Stimulated activated CD8-positive, alpha-beta memory T cell treated with anti-CD3 and anti-CD28 coated beads, Interleukin-4, amount 100 ng/mL, for 24 hours (primary cell): ENCODE results near the gene SDF2L1.
"Not testable (repeated sequence)": the region's sequence is repeated elsewhere in the genome, so short reads cannot be mapped to it uniquely, and the experiment has no call there.

Experiments used
- DNase-seq: peaks from one replicate; pipeline ENCODE4 v3.0.0-alpha.2; 2020; ENCODE audit warnings: low read depth

SDF2L1 gene

DNA sequence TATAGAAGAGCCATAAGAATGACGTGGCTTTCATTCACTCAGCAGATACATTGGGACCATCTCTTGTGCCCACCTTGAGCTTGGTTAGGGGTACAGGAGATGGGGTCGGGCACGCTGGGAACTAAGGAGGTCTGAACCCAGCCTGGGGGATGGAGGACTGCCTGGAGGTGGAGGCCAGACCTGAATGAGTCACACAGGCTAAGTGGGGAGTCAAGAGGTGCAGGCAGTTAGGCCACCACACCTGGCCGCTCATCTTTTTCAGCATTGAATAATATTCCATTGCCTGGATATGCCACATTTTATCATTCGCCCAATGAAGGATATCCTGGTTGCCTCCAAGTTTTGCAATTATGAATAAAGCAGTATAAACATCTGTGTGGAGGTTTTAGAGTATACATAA, 19.9 kb downstream of the SDF2L1 start:
- DNase-seq: no peak

- DNase-seq: no peak
Measured at GRCh38 chr22:21663738-21664137, 21.6 kb downstream of the SDF2L1 start.

DNA sequence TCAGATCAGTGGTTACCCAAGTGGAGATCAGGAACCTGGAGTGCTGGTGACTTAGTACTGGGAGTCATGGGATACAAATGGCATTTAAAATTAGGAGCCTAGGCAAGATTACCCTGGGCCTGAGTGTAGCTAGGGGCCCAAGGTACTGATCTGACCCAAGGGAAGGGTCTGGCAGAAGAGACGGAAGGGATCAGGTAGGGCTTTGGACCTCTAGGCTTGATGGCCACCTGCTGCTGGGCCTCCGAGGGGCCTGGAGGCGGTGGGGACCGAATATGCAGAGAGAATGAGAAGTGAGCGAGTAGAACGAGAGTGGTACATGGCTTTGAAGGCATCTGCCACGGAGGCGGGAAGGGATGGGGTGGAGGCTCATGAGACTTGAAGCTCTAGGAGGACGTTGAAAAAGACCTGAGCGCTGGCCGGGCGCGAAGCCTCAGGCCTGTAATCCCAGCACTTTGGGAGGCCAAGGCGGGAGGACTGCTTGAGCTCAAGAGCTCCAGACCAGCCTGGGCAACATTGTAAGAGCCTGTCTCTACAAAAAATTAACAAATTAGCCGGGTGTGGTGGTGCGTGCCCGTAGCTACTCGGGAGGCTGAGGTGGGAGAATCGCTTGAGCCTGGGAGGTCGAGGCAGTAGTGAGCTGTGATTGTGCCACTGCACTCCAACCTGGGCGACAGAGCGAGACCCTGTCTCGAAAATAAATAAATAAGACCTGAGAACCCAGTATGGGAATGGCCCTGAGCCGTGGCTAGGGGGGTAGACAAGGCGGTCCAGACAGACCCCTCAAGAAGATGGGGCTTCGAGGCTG, 23.1 kb downstream of the SDF2L1 start:
- no peak for DNase-seq

DNA sequence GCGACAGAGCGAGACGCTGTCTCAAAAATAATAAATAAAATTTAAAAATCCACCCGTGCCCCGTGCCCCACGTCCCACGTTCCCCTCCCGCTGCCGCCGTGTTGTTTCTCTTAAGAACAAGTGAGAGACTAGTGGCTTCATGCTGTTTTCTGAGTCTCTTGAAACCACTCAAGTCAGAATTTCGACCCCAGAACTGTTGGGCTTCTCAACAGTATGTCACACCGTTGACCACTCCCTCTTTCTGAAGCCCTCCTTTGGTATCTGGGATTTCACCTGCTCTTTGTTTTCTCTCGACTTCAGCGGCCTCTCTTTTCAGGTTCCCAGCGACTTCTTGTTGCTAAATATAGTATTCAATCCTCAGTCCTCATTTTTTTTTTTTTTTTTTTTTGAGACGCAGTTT, 24.7 kb downstream of the SDF2L1 start:
- DNase-seq: no peak

GRCh38 chr22:21669026-21669425, 26.9 kb downstream of the SDF2L1 start:
- DNase-seq: no peak

GRCh38 chr22:21672107-21672629, 30.1 kb downstream of the SDF2L1 start:
- DNase-seq: no peak

GRCh38 chr22:21673534-21674321, 31.6 kb downstream of the SDF2L1 start:
- no peak for DNase-seq

DNA sequence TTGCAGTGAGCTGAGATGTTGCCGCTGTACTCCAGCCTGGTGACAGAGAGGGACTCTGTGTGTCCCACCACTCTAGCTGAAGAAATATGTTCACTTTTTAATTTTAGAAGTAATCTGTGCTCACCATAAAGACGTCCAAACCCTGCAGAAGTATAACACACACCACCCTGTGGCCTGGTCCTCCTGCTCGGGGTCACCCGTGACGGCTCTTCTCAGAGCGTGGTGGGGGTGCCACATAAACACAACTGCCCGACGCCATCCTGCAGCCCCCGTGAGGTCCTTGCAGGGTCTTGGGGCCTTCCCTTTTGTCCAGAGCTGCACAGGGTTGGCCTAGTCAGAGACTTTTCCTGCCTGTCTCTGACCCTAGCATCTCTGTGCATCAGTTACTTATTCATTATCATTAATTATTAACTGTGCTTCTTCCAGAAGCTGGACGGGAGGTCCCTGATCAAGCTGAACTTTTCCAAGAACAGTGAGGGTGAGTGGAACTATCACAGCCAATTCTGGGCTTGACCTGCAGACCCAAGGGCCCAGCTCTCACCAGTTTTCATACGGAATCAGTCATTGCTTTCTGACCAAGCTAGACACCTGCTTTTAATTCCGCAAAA, 32.6 kb downstream of the SDF2L1 start:
- no peak for DNase-seq

- no peak for DNase-seq
Measured at GRCh38 chr22:21677606-21678443, 35.7 kb downstream of the SDF2L1 start.

- not testable (repeated sequence) for DNase-seq
Measured at GRCh38 chr22:21678842-21679241, 36.7 kb downstream of the SDF2L1 start.

GRCh38 chr22:21679383-21679782, 37.3 kb downstream of the SDF2L1 start:
- no peak for DNase-seq

GRCh38 chr22:21680830-21681565, 38.9 kb downstream of the SDF2L1 start:
- no peak for DNase-seq

GRCh38 chr22:21681566-21682370, 39.7 kb downstream of the SDF2L1 start:
- DNase-seq: no peak

GRCh38 chr22:21682385-21683175, 40.5 kb downstream of the SDF2L1 start:
- no peak for DNase-seq

- no peak for DNase-seq
Measured at GRCh38 chr22:21683401-21683811, 41.3 kb downstream of the SDF2L1 start.

DNA sequence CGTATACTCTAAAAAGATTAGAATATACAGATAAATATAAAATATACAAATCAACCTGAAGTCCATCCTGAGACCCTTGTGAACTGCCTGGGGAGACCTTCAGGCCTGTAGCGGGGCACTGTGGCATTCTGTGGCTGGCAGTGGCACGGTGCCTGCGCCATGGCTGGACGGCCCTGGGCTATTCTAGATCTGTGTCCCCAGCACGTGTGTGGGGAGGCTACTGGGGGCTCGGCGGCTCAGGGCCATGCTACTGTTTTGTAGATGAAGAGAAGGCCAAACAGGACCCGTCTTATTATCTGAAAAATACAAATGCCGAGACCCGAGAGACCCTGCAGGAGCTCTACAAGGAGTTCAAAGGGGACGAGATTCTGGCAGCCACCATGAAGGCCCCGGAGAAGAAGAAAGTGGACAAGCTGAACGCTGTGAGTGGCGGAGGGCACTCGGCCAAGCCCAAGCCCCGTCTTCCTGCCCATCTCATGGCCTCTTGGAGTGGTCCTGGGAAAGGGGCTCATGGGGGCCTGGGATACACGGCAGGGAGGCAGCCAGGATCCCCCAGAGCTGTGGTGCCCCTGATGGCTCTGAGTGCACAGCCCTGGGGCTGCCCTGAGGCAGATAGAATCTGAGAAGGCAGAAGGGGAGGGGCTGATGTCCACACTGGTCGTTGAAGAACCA, 42.5 kb downstream of the SDF2L1 start:
- no peak for DNase-seq

DNA sequence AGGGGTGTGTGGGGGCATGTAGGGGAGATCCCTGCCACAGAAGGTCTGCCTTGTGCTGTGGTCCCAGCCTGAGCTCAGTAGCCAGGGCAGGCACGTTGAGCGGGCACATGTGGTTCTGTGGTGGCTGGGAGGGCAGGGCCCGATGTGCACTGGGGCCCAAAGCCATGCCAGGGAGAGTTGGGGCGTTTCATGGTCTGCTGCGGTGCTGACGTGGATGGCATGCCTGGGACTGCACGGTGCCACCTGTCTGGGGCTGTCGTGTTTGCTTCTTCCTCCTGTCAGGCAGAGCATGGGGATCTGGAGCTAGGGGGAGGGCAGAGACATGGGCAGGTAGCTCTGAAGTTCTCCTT, 43.0 kb downstream of the SDF2L1 start:
- no peak for DNase-seq

DNA sequence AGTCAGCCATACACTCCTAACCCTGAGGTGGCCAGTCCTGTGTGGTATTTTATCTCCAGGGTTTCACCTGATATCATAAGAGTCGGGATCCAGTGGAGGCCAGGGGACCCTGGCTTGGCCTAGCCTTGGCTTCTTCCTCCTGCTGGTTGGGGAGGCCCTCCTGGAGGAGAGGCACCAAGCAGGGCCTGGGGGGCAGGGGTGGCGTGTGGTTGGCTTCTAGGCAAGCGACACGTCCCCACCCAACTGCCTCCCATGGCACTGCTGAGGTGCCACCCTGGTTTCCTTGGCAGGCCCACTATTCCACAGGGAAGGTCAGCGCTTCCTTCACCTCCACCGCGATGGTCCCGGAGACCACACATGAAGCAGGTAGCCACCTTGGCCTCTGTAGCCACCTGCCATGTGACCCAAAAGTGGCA, 44.1 kb downstream of the SDF2L1 start:
- no peak for DNase-seq
